Measurements from ENCODE around the gene CNTLN.

The CNTLN gene

DNA sequence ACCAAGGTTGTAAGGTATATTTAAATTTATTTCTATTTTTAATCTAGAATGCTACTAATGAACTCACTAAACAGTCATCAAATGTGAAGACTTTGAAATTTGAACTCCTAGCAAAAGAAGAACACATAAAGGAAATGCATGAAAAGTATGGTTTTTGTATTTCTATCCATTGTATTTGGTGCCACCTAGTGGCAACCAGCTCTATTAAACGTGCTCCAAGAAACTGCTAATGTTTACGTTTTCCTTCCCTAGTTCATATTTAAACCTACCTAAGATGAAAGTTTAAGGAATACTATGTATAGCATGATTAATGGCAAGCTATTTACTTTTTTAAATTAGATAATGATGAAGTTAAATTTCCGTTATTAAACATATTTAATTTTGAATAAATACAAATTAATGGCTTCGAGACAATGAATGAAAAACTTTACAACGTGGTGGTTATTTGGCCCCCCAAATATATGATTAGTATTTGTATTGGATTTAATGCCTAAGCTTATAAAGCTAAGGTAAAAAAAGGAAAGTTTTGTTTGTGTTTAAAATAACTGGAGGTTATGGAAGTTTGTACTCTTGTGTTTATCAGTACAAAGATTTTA lies 328.1 kb downstream of the CNTLN start:
- no peaks in the 10 kb centered on the region for H3K4me1 ChIP-seq (ENCODE audit: control insufficient read depth, insufficient read depth, low read length, unreplicated experiment)
- H3K36me3 ChIP-seq (ENCODE audit: insufficient read depth, low read length), result peaks cover 4% of the 10 kb centered on the region; the same call in 1 of the 2 replicates
- H2AFZ ChIP-seq (ENCODE audit: low read length, unreplicated experiment), result no peak overlapping the region
- H3K4me3 ChIP-seq (ENCODE audit: low read depth, low read length), result no peak overlapping the region
- H3K27ac ChIP-seq (ENCODE audit: low read depth, low read length), result no peak overlapping the region
- H3K79me2 ChIP-seq (ENCODE audit: control insufficient read depth, insufficient read depth, low read length, unreplicated experiment), result no peaks in the 10 kb centered on the region
- no peaks in the 10 kb centered on the region for H3K27me3 ChIP-seq (ENCODE audit: insufficient read depth, low read length)

- Histone ChIP-seq H3K27ac (ENCODE audit: low read depth, low read length) (no peak overlapping the region), H3K4me3 (ENCODE audit: low read depth, low read length) (no peak overlapping the region), H2AFZ (ENCODE audit: low read length, unreplicated experiment) (no peak overlapping the region), H3K4me1 (ENCODE audit: control insufficient read depth, insufficient read depth, low read length, unreplicated experiment) (no peaks in the 10 kb centered on the region), H3K79me2 (ENCODE audit: control insufficient read depth, insufficient read depth, low read length, unreplicated experiment) (no peaks in the 10 kb centered on the region), H3K27me3 (ENCODE audit: insufficient read depth, low read length) (no peaks in the 10 kb centered on the region), H3K36me3 (ENCODE audit: insufficient read depth, low read length) (peaks cover 11% of the 10 kb centered on the region; the same call in 1 of the 2 replicates)
These were observed 335.4 kb downstream of the CNTLN start for GRCh38 chr9:17470036-17470813.

DNA sequence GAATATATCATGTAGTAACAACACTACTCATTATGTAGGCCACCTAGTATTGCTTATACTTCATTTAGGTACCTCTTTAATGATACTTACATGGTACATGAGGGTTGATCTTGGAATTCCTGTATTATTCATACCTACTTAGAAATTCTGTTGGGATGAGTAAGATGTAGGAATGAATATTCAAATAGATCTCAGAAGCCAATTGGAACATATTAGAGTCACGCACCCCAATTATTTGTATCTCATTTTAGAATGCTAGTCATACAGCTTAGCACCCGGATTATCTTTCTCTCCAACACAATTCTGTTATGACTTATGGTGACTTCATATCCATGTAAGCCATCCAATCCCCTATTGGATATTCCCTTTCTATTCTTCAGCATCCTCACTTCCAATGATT lies 337.3 kb downstream of the CNTLN start:
- H3K27ac ChIP-seq (ENCODE audit: low read depth, low read length), result no peak overlapping the region

DNA sequence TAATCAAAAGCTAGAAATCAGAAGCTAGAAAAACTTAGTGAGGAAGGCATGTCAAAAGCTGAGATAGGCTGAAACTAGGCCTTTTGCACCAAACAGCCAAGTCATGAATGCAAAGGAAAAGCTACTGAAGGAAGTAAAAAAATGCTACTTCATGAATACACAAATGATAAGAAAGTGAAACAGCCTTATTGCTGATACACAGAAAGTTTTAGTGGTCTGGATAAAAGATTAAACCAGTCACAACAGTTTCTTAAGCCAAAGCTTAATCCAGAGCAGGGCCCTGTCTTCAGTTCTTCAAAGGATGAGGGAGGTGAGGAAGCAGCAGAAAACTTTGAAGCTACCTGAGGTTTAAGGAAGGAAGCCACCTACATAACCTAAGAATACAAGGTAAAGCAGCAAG lies 341.6 kb downstream of the CNTLN start:
- no peaks in the 10 kb centered on the region for H3K79me2 ChIP-seq (ENCODE audit: control insufficient read depth, insufficient read depth, low read length, unreplicated experiment)
- no peak overlapping the region for H3K4me3 ChIP-seq (ENCODE audit: low read depth, low read length)
- no peak overlapping the region for H3K27ac ChIP-seq (ENCODE audit: low read depth, low read length)
- 0 out of 2 replicates have a peak, but pooled peaks cover 8% of the 10 kb centered on the region for H3K36me3 ChIP-seq (ENCODE audit: insufficient read depth, low read length)
- H3K27me3 ChIP-seq (ENCODE audit: insufficient read depth, low read length), result no peaks in the 10 kb centered on the region
- no peaks in the 10 kb centered on the region for H3K4me1 ChIP-seq (ENCODE audit: control insufficient read depth, insufficient read depth, low read length, unreplicated experiment)
- no peak overlapping the region for H2AFZ ChIP-seq (ENCODE audit: low read length, unreplicated experiment)

More for the DNA sequence above, 337.3 kb downstream of the CNTLN start:
- no peak overlapping the region for H3K4me3 ChIP-seq (ENCODE audit: low read depth, low read length)
- H3K27me3 ChIP-seq (ENCODE audit: insufficient read depth, low read length), result no peaks in the 10 kb centered on the region
- no peak overlapping the region for H2AFZ ChIP-seq (ENCODE audit: low read length, unreplicated experiment)
- H3K36me3 ChIP-seq (ENCODE audit: insufficient read depth, low read length), result peaks cover 11% of the 10 kb centered on the region; the same call in 1 of the 2 replicates
- no peaks in the 10 kb centered on the region for H3K4me1 ChIP-seq (ENCODE audit: control insufficient read depth, insufficient read depth, low read length, unreplicated experiment)
- H3K79me2 ChIP-seq (ENCODE audit: control insufficient read depth, insufficient read depth, low read length, unreplicated experiment), result no peaks in the 10 kb centered on the region

- H3K4me1 ChIP-seq (ENCODE audit: control insufficient read depth, insufficient read depth, low read length, unreplicated experiment), result no peaks in the 10 kb centered on the region
- 0 out of 2 replicates have a peak, but pooled peaks cover 6% of the 10 kb centered on the region for H3K36me3 ChIP-seq (ENCODE audit: insufficient read depth, low read length)
- H3K27ac ChIP-seq (ENCODE audit: low read depth, low read length), result no peak overlapping the region
- no peak overlapping the region for H3K4me3 ChIP-seq (ENCODE audit: low read depth, low read length)
- H3K27me3 ChIP-seq (ENCODE audit: insufficient read depth, low read length), result no peaks in the 10 kb centered on the region
- no peaks in the 10 kb centered on the region for H3K79me2 ChIP-seq (ENCODE audit: control insufficient read depth, insufficient read depth, low read length, unreplicated experiment)
- no peak overlapping the region for H2AFZ ChIP-seq (ENCODE audit: low read length, unreplicated experiment)
These were observed 343.0 kb downstream of the CNTLN start for GRCh38 chr9:17477816-17478215.

DNA sequence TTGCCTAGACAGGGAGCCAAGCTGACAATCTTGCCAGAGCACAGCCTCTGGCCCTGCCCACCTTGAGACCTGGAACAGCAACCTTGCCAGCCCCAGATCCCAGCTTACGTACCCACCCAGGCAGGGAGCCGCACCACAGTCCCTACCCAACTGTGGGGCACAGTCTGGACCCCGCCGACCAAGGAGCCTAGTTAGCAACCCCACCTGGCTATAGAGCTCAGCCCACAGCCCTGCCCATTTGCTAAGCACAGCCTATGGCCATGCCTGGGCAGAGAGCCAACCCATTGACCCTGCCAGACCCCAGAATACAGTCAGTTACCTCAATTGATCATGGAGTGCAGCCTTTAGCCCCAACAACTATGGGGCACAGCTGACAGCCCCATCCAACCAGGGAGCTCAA lies 346.1 kb downstream of the CNTLN start:
- H3K27ac ChIP-seq (ENCODE audit: low read depth, low read length), result no peak overlapping the region
- 0 out of 2 replicates have a peak, but pooled peaks cover 2% of the 10 kb centered on the region for H3K36me3 ChIP-seq (ENCODE audit: insufficient read depth, low read length)
- H3K4me3 ChIP-seq (ENCODE audit: low read depth, low read length), result no peak overlapping the region
- H3K4me1 ChIP-seq (ENCODE audit: control insufficient read depth, insufficient read depth, low read length, unreplicated experiment), result no peaks in the 10 kb centered on the region
- no peaks in the 10 kb centered on the region for H3K27me3 ChIP-seq (ENCODE audit: insufficient read depth, low read length)
- no peak overlapping the region for H2AFZ ChIP-seq (ENCODE audit: low read length, unreplicated experiment)
- no peaks in the 10 kb centered on the region for H3K79me2 ChIP-seq (ENCODE audit: control insufficient read depth, insufficient read depth, low read length, unreplicated experiment)

DNA sequence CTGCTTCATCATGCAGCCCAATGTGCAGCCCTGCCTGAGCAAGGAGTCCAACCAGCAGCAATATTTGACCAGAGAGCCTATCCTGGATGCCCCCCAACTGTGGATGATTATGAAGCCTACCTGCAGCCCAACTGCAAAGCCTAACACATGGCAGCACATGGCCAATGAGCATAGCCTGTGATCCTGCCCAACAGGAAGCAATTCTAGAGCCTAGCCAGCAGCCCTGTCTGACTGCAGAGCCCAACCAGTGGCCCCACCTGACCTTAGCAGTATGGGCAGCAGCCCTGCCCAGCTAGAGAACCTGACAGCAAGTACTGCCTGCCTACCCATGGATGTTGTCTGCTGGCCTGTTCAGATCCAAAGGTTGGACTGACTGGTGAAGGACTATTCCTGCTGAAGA lies 346.7 kb downstream of the CNTLN start:
- Histone ChIP-seq H3K27ac (ENCODE audit: low read depth, low read length) (no peak overlapping the region), H2AFZ (ENCODE audit: low read length, unreplicated experiment) (no peak overlapping the region), H3K4me1 (ENCODE audit: control insufficient read depth, insufficient read depth, low read length, unreplicated experiment) (no peaks in the 10 kb centered on the region), H3K4me3 (ENCODE audit: low read depth, low read length) (no peak overlapping the region), H3K36me3 (ENCODE audit: insufficient read depth, low read length) (0 out of 2 replicates have a peak, but pooled peaks cover 2% of the 10 kb centered on the region), H3K27me3 (ENCODE audit: insufficient read depth, low read length) (no peaks in the 10 kb centered on the region), H3K79me2 (ENCODE audit: control insufficient read depth, insufficient read depth, low read length, unreplicated experiment) (no peaks in the 10 kb centered on the region)

GRCh38 chr9:17484906-17485305 lies 350.1 kb downstream of the CNTLN start:
- H3K27me3 ChIP-seq (ENCODE audit: insufficient read depth, low read length), result no peaks in the 10 kb centered on the region

DNA sequence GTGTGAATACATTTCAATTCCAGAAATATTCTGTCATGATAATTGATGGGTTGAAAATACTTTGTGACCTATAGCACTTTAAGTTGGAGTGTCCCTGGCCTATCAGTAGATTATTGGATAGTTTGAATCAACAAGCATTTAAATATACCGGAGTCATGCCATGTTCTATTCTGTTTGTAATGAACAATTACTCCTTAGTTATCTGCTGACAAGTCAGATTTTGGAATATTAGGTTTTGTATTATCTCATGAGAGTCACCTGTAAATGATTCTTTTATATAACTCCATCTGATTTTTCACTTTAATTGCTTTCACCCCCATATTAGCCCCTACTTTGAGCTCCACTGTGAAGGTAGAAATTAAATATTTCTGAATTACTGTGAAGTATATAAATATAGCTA lies 351.6 kb downstream of the CNTLN start:
- Histone ChIP-seq H3K36me3 (ENCODE audit: insufficient read depth, low read length) (peaks cover 3% of the 10 kb centered on the region; the same call in 1 of the 2 replicates), H2AFZ (ENCODE audit: low read length, unreplicated experiment) (no peak overlapping the region), H3K27ac (ENCODE audit: low read depth, low read length) (no peak overlapping the region), H3K4me3 (ENCODE audit: low read depth, low read length) (no peak overlapping the region), H3K79me2 (ENCODE audit: control insufficient read depth, insufficient read depth, low read length, unreplicated experiment) (no peaks in the 10 kb centered on the region), H3K27me3 (ENCODE audit: insufficient read depth, low read length) (no peaks in the 10 kb centered on the region), H3K4me1 (ENCODE audit: control insufficient read depth, insufficient read depth, low read length, unreplicated experiment) (no peaks in the 10 kb centered on the region)

More at GRCh38 chr9:17484906-17485305, 350.1 kb downstream of the CNTLN start:
- no peaks in the 10 kb centered on the region for H3K4me1 ChIP-seq (ENCODE audit: control insufficient read depth, insufficient read depth, low read length, unreplicated experiment)
- H3K36me3 ChIP-seq (ENCODE audit: insufficient read depth, low read length), result peaks cover 3% of the 10 kb centered on the region; the same call in 1 of the 2 replicates
- no peak overlapping the region for H2AFZ ChIP-seq (ENCODE audit: low read length, unreplicated experiment)
- no peaks in the 10 kb centered on the region for H3K79me2 ChIP-seq (ENCODE audit: control insufficient read depth, insufficient read depth, low read length, unreplicated experiment)
- H3K4me3 ChIP-seq (ENCODE audit: low read depth, low read length), result no peak overlapping the region
- no peak overlapping the region for H3K27ac ChIP-seq (ENCODE audit: low read depth, low read length)

DNA sequence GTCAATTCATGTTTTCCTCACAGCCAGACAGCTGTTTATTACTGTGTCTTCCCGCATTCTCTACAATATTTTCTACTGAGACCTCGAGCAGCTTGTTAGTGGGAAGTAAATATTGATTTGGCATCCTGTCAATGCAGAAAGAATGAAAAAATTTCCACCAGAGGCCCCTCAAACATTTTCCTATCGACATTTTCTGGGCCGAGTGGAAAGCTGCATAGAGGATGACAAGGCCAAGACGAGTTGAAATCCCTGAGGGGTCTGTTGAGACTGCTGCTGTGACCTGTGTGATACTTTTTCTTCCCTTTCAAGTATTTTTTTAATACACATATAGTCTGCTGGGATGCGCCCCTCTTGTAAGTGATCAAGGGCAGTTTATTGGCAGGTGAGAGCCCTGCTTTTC lies 352.6 kb downstream of the CNTLN start:
- no peaks in the 10 kb centered on the region for H3K79me2 ChIP-seq (ENCODE audit: control insufficient read depth, insufficient read depth, low read length, unreplicated experiment)
- H3K27ac ChIP-seq (ENCODE audit: low read depth, low read length), result no peak overlapping the region
- H3K36me3 ChIP-seq (ENCODE audit: insufficient read depth, low read length), result peaks cover 3% of the 10 kb centered on the region; the same call in 1 of the 2 replicates
- no peak overlapping the region for H2AFZ ChIP-seq (ENCODE audit: low read length, unreplicated experiment)
- H3K27me3 ChIP-seq (ENCODE audit: insufficient read depth, low read length), result no peaks in the 10 kb centered on the region
- H3K4me1 ChIP-seq (ENCODE audit: control insufficient read depth, insufficient read depth, low read length, unreplicated experiment), result no peaks in the 10 kb centered on the region
- H3K4me3 ChIP-seq (ENCODE audit: low read depth, low read length), result no peak overlapping the region

DNA sequence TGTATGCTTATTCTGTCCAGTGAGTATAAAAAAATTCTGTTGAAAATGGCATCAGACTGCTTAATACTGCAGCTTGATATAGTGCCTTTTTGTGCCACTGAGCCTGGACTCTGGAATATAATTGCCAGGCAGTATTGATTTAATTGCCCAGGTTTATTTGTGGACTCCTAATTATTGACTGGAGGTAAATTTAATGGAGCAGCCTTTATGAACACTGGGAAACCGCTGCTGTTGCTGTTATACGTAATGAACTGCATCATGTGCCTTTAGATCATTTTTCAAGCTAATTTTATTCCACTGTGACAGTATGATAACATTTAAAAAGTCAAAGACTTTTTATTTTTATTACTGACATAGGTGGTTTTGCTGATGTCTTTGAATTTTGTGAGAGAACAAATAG lies 353.8 kb downstream of the CNTLN start:
- peaks cover 3% of the 10 kb centered on the region; the same call in 1 of the 2 replicates for H3K36me3 ChIP-seq (ENCODE audit: insufficient read depth, low read length)

More for the DNA sequence above, 353.8 kb downstream of the CNTLN start:
- no peaks in the 10 kb centered on the region for H3K27me3 ChIP-seq (ENCODE audit: insufficient read depth, low read length)
- no peak overlapping the region for H3K4me3 ChIP-seq (ENCODE audit: low read depth, low read length)
- H3K4me1 ChIP-seq (ENCODE audit: control insufficient read depth, insufficient read depth, low read length, unreplicated experiment), result no peaks in the 10 kb centered on the region
- no peak overlapping the region for H3K27ac ChIP-seq (ENCODE audit: low read depth, low read length)
- H2AFZ ChIP-seq (ENCODE audit: low read length, unreplicated experiment), result no peak overlapping the region
- H3K79me2 ChIP-seq (ENCODE audit: control insufficient read depth, insufficient read depth, low read length, unreplicated experiment), result no peaks in the 10 kb centered on the region

All from ACC112 (cell line).